Hematopoietic multipotent progenitor cell treated with erythropoietin and hydrocortisone succinate and interleukin-3 and kit ligand, for 4 days (in vitro differentiated cells): ENCODE data around the gene CCDC197.

Experiments used
- DNase-seq: peaks from one replicate; pipeline ENCODE4 v3.0.0-alpha.2; 2015

Gene CCDC197

GRCh38 chr14:93997082-93997481 lies at the start of gene CCDC197:
Gene CCDC197 (plus strand): TSS chr14:93997301. CDS start chr14:93998132, 831 bp downstream.
- DNase-seq = no peak

GRCh38 chr14:93949511-93950075 lies 47.5 kb upstream of the CCDC197 start:
- no peak for DNase-seq

GRCh38 chr14:93950948-93951634 lies 46.0 kb upstream of the CCDC197 start:
- no peak for DNase-seq

- DNase-seq = no peak
These were observed 45.2 kb upstream of the CCDC197 start for GRCh38 chr14:93951635-93952540.

GRCh38 chr14:93952829-93953228 lies 44.3 kb upstream of the CCDC197 start:
- DNase-seq = no peak

GRCh38 chr14:93953263-93953662 lies 43.8 kb upstream of the CCDC197 start:
- no peak for DNase-seq

- DNase-seq = no peak
These were observed 43.2 kb upstream of the CCDC197 start for GRCh38 chr14:93953739-93954515.

GRCh38 chr14:93954516-93954830 lies 42.6 kb upstream of the CCDC197 start:
- DNase-seq = no peak

- DNase-seq = peak; percentile 86
These were observed 41.9 kb upstream of the CCDC197 start for GRCh38 chr14:93954900-93955849.

GRCh38 chr14:93955850-93956481 lies 41.1 kb upstream of the CCDC197 start:
- no peak for DNase-seq

- DNase-seq = no peak
These were observed 40.4 kb upstream of the CCDC197 start for GRCh38 chr14:93956514-93957332.

GRCh38 chr14:93957333-93957710 lies 39.8 kb upstream of the CCDC197 start:
- DNase-seq = no peak

GRCh38 chr14:93957751-93958566 lies 39.1 kb upstream of the CCDC197 start:
- DNase-seq = no peak

GRCh38 chr14:93958567-93959238 lies 38.4 kb upstream of the CCDC197 start:
- DNase-seq = no peak

- DNase-seq = peak; percentile 54
These were observed 37.6 kb upstream of the CCDC197 start for GRCh38 chr14:93959239-93960107.

GRCh38 chr14:93960108-93960475 lies 37.0 kb upstream of the CCDC197 start:
- no peak for DNase-seq

- no peak for DNase-seq
These were observed 36.2 kb upstream of the CCDC197 start for GRCh38 chr14:93960774-93961438.
